ENCODE measurements around the gene IER5L.

DNA sequence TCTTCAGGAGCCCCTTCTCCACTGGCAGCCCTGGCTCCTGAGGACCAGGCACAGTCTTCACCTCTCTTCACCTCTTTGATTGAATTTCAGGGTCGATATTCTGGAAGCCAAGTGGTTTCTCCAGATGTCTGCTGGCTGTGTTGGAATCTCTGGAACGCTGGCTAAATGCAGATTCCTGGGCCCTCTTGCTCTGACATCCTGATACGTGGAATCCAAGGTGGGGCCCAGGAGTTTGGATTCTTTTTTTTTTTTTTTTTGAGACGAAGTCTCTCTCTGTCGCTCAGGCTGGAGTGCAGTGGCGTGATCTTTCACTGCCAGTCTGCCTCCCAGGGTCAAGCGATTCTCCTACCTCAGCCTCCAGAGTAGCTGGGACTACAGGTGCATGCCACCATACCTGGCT lies 26.8 kb upstream of the IER5L start:
- TF ChIP-seq, protein P1, sequence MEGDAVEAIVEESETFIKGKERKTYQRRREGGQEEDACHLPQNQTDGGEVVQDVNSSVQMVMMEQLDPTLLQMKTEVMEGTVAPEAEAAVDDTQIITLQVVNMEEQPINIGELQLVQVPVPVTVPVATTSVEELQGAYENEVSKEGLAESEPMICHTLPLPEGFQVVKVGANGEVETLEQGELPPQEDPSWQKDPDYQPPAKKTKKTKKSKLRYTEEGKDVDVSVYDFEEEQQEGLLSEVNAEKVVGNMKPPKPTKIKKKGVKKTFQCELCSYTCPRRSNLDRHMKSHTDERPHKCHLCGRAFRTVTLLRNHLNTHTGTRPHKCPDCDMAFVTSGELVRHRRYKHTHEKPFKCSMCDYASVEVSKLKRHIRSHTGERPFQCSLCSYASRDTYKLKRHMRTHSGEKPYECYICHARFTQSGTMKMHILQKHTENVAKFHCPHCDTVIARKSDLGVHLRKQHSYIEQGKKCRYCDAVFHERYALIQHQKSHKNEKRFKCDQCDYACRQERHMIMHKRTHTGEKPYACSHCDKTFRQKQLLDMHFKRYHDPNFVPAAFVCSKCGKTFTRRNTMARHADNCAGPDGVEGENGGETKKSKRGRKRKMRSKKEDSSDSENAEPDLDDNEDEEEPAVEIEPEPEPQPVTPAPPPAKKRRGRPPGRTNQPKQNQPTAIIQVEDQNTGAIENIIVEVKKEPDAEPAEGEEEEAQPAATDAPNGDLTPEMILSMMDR (IDR thresholded peaks at IDR 0.05; ENCODE audit: borderline replicate concordance, extremely low read depth, low read length, poor library complexity, severe bottlenecking), result no peak
- no peak for TF ChIP-seq EZH2 (IDR thresholded peaks at IDR 0.05; ENCODE audit: borderline replicate concordance, low read depth, low read length, severe bottlenecking)

All from DND-41 (cell line).